ENCODE data around the gene RNF151.

RNF151 gene

DNA sequence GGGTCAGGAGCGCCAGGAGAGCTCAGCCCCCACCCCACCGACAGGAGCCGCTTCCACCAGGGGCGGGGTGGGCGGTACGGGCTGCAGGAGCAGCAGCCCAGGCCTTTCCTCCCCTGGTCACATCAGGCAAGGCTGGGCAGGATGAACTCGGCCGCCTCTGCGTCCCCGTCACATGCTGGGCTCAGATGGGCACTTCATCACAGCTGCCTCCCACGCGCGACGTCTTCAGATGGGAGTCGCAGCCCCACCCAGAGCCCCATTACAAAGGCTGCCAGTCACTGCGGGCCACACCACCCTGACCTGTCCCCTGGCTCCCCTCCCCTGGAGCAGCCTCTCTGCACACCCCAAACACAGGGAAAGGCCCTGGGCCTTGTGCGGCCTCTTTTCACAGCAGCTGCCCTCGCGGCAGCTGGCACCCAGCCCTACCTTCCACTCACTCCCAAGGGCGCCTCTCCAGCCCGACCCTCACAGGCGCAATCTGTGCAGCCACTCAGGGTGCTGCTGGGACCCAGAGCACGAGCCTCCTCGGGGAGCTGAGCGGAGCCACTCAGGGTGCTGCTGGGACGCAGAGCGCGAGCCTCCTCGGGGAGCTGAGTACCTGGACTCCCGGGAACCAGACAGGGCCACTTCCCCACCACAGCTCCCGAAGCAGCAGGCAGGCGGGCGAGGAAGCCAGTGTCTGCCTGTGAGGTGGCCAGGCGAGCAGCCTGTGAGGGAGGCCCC, 38.3 kb downstream of the RNF151 start:
- H3K9me3 ChIP-seq (ENCODE audit: control insufficient read depth, insufficient read depth, low read length): no peaks in the 10 kb centered on the region
- H3K9me2 ChIP-seq (replicated peaks; ENCODE audit: control insufficient read depth, low read length): no peaks in the 10 kb centered on the region
- H3F3A ChIP-seq (ENCODE audit: control insufficient read depth, insufficient read depth): no peaks in the 10 kb centered on the region
- no peak overlapping the region for H3K4me3 ChIP-seq (ENCODE audit: low read length)
- no peak overlapping the region for H3K4me2 ChIP-seq (ENCODE audit: low read length)
- no peaks in the 10 kb centered on the region for H3K27me3 ChIP-seq (ENCODE audit: control insufficient read depth, low read length)
- no peak overlapping the region for H3K27ac ChIP-seq (ENCODE audit: low read depth, low read length)
- H3K36me3 ChIP-seq (ENCODE audit: control insufficient read depth, low read length): peaks cover 89% of the 10 kb centered on the region
- TF ChIP-seq EZH2phosphoT487 (IDR thresholded peaks at IDR 0.05; ENCODE audit: borderline replicate concordance, low read length): no peak
- TF ChIP-seq, protein P1, sequence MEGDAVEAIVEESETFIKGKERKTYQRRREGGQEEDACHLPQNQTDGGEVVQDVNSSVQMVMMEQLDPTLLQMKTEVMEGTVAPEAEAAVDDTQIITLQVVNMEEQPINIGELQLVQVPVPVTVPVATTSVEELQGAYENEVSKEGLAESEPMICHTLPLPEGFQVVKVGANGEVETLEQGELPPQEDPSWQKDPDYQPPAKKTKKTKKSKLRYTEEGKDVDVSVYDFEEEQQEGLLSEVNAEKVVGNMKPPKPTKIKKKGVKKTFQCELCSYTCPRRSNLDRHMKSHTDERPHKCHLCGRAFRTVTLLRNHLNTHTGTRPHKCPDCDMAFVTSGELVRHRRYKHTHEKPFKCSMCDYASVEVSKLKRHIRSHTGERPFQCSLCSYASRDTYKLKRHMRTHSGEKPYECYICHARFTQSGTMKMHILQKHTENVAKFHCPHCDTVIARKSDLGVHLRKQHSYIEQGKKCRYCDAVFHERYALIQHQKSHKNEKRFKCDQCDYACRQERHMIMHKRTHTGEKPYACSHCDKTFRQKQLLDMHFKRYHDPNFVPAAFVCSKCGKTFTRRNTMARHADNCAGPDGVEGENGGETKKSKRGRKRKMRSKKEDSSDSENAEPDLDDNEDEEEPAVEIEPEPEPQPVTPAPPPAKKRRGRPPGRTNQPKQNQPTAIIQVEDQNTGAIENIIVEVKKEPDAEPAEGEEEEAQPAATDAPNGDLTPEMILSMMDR (IDR thresholded peaks at IDR 0.05; ENCODE audit: low read depth, low read length, poor library complexity, severe bottlenecking): no peak
- H3K79me2 ChIP-seq (ENCODE audit: control insufficient read depth, low read length): peaks cover 83% of the 10 kb centered on the region
- H4K20me1 ChIP-seq (ENCODE audit: control insufficient read depth, insufficient read depth, low read depth, low read length): peaks cover 38% of the 10 kb centered on the region
- peaks cover 43% of the 10 kb centered on the region for H3K4me1 ChIP-seq (ENCODE audit: control insufficient read depth, low read length)

DNA sequence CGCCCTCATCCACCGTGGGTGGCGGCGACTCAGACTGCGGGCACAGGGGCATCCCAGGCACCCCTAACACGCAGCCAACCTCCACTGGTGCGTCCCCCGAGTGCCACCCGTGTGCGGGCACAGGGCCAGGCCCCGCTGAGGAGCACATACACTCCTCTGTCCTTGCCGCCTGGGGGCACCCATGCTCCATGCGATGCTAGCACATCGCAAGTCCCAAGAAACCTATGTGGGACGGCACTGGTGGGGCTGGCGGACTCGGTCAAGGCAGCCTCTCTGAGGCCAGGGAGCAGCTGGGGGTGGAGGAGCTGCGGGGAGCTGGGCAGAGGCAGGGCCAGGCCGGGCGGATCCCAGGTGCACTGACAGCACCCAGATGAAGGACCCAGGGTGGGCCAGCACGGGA, 39.0 kb downstream of the RNF151 start:
- peaks cover 47% of the 10 kb centered on the region for H3K4me1 ChIP-seq (ENCODE audit: control insufficient read depth, low read length)
- no peak overlapping the region for H3K4me2 ChIP-seq (ENCODE audit: low read length)
- no peaks in the 10 kb centered on the region for H3K9me3 ChIP-seq (ENCODE audit: control insufficient read depth, insufficient read depth, low read length)
- peaks cover 85% of the 10 kb centered on the region for H3K36me3 ChIP-seq (ENCODE audit: control insufficient read depth, low read length)
- H4K20me1 ChIP-seq (ENCODE audit: control insufficient read depth, insufficient read depth, low read depth, low read length): peaks cover 38% of the 10 kb centered on the region
- H3K9me2 ChIP-seq (replicated peaks; ENCODE audit: control insufficient read depth, low read length): no peaks in the 10 kb centered on the region
- H3K4me3 ChIP-seq (ENCODE audit: low read length): no peak overlapping the region
- H3K79me2 ChIP-seq (ENCODE audit: control insufficient read depth, low read length): peaks cover 90% of the 10 kb centered on the region
- no peaks in the 10 kb centered on the region for H3K27me3 ChIP-seq (ENCODE audit: control insufficient read depth, low read length)
- TF ChIP-seq EZH2phosphoT487 (IDR thresholded peaks at IDR 0.05; ENCODE audit: borderline replicate concordance, low read length): no peak
- TF ChIP-seq, protein P1 (IDR thresholded peaks at IDR 0.05; ENCODE audit: low read depth, low read length, poor library complexity, severe bottlenecking): no peak
- no peak overlapping the region for H3K27ac ChIP-seq (ENCODE audit: low read depth, low read length)
- no peaks in the 10 kb centered on the region for H3F3A ChIP-seq (ENCODE audit: control insufficient read depth, insufficient read depth)

DNA sequence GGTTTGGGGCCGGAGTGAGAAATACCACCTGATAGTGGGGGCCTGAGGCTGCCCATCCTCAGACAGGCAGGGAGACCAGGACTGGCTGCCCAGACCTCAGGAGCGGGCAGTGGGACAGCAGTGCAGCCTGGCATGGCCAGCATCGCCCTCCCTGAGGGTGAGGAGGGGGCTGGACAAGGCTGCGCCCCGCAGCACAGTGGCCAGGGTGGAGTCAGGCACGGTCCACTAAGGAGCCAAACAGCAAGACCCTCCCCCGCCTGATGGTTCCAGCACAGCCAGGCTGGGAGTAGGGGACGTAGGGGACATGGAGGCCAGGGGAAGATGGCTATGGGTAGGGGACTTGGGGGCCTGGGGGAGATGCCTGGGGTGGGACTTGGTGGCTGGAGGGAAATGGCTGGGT, 39.7 kb downstream of the RNF151 start:
- Histone ChIP-seq H3F3A (ENCODE audit: control insufficient read depth, insufficient read depth) (no peaks in the 10 kb centered on the region), H3K4me2 (ENCODE audit: low read length) (peak overlapping the region; percentile 93; the same call in 1 of the 2 replicates), H4K20me1 (ENCODE audit: control insufficient read depth, insufficient read depth, low read depth, low read length) (peaks cover 38% of the 10 kb centered on the region), H3K27ac (ENCODE audit: low read depth, low read length) (no peak overlapping the region), H3K27me3 (ENCODE audit: control insufficient read depth, low read length) (no peaks in the 10 kb centered on the region), H3K9me2 (replicated peaks; ENCODE audit: control insufficient read depth, low read length) (no peaks in the 10 kb centered on the region), H3K4me3 (ENCODE audit: low read length) (no peak overlapping the region), H3K36me3 (ENCODE audit: control insufficient read depth, low read length) (peaks cover 78% of the 10 kb centered on the region), H3K9me3 (ENCODE audit: control insufficient read depth, insufficient read depth, low read length) (no peaks in the 10 kb centered on the region), H3K79me2 (ENCODE audit: control insufficient read depth, low read length) (peaks cover 92% of the 10 kb centered on the region), H3K4me1 (ENCODE audit: control insufficient read depth, low read length) (peaks cover 50% of the 10 kb centered on the region)
- TF ChIP-seq, protein P1 (IDR thresholded peaks at IDR 0.05; ENCODE audit: low read depth, low read length, poor library complexity, severe bottlenecking): no peak
- TF ChIP-seq EZH2phosphoT487 (IDR thresholded peaks at IDR 0.05; ENCODE audit: borderline replicate concordance, low read length): no peak

Data from DOHH2 (cell line).